HUES48 (cell line): ENCODE measurements around the gene RPH3AL.

Experiments
- H3K27ac ChIP-seq: one replicate; pipeline ENCODE4 v1.7.0; 2013; ENCODE audit warnings: low read depth, low read length, inconsistent platforms
- H3K27me3 ChIP-seq: 2 replicates; pipeline ENCODE4 v1.6.1; 2013; ENCODE audit warnings: mild to moderate bottlenecking, low read length; ENCODE audit not compliant: control insufficient read depth, insufficient read depth
- H3K36me3 ChIP-seq: 2 replicates; pipeline ENCODE4 v1.6.1; 2013; ENCODE audit warnings: low read length; ENCODE audit not compliant: control insufficient read depth, insufficient read depth
- H3K4me1 ChIP-seq: 2 replicates; pipeline ENCODE4 v1.6.1; 2013; ENCODE audit warnings: mild to moderate bottlenecking, low read length; ENCODE audit not compliant: control insufficient read depth, insufficient read depth
- H3K4me3 ChIP-seq: 2 replicates; pipeline ENCODE4 v1.5.1; 2013; ENCODE audit warnings: mild to moderate bottlenecking, low read depth, low read length
- H3K9ac ChIP-seq: 2 replicates; pipeline ENCODE4 v1.6.1; 2013; ENCODE audit warnings: mild to moderate bottlenecking, low read depth, low read length, moderate library complexity
- H3K9me3 ChIP-seq: 2 replicates; pipeline ENCODE4 v1.6.1; 2013; ENCODE audit warnings: low read length; ENCODE audit not compliant: control insufficient read depth, insufficient read depth

The RPH3AL gene

DNA sequence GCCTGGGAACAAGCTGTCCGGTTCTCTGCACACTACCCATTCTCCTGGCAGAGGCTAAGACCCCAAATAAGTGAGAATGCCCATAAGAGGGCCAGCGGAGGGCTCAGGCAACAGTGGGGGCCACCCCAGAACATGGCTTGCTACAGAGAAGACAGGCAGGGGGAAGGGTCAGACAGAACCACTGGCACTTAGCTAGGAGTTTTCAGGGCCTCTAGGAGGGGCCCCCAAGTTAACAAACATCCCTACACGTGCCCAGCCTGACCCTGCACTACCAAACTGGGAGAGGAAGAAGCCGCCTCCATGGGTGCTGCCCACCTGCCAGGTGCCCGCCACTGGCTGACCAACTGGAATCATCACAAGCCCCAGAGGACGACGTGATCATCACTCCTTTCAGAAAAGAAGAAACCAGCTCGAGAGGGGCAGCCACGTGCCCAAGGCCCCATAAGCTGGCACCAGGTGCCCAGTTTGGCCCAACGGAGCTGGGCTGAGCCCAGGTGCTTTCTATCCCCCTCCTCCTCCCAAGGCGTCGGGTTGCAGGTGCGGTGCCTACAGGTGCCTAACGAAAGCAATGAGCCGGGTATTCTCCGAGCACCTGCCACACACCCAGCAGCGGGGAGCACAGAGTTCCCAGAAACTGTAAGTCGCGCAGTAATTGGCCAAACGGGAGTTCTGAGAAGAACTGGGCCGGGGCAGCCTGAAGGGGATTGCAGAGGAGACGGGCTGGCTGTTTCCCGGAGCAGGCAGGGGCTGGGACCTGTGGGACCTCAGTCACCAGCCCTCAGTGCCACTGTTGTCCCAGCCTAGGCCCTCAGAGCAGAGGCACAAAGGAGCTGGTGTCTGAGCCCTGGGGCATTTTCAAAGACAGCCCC is 13.2 kb downstream of the RPH3AL start:
- no peaks in the 10 kb centered on the region for H3K9me3 ChIP-seq
- no peak overlapping the region for H3K27ac ChIP-seq
- H3K9ac ChIP-seq, result no peak overlapping the region
- H3K4me1 ChIP-seq, result peaks cover 9% of the 10 kb centered on the region; the same call in 1 of the 2 replicates
- H3K27me3 ChIP-seq, result no peaks in the 10 kb centered on the region
- no peaks in the 10 kb centered on the region for H3K36me3 ChIP-seq
- no peak overlapping the region for H3K4me3 ChIP-seq

DNA sequence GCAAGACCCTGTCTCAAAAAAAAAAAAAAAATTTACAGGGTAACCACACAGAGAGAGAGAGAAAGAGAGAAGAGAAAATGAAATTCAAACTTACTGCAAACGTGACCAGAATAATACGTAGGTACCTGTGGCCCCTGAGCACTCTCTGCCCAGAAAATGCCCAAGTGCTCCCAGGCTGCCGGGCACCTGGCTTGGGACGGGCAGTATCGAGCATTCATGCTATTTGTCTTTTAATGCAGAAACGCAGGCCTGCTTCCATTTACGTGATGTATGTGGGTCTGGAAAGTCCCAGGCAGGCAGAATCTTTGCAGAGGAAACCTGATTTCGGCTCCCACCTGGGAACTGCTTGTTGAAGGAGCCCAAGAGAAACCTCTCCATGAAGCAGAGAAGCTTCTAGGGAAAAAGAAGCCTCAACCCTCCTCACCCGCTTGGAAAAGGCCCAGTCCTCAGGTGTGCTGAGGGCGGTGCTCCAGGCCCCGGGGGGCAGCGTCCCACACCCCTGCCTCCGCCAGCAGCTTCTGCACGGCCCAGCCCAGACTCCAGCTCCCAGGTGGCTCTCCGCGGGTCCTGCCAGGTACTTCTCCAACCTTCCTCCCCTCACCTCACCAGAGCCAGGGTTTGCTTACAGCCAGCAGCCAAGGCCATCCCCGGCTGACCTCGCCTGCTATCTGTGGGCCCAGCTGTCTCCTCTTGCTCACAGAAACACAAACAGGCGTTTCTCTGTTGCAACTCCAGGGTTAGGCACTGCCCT is 14.0 kb downstream of the RPH3AL start:
- Histone ChIP-seq H3K9me3 (no peaks in the 10 kb centered on the region), H3K9ac (no peak overlapping the region), H3K36me3 (no peaks in the 10 kb centered on the region), H3K4me3 (no peak overlapping the region), H3K27me3 (no peaks in the 10 kb centered on the region), H3K27ac (no peak overlapping the region), H3K4me1 (peaks cover 15% of the 10 kb centered on the region)

DNA sequence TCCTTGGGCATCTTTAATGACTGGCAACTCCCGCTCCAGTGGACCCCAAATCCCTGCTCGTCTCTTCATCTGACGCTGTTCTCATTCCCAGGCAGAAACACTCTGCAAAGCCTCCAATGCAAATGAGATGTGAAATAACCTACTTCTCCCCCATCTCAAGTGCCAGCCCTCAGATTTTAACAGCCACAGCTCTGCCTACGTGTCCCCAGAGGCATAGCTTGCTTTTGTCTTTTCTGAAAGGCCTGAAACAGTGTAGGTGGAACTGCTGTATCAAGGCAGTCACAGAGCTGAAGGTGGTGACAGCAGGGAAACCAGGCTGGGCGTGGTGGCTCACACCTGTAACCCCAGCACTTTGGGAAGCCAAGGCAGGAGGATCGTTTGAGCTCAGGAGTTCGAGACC is 14.7 kb downstream of the RPH3AL start:
- Histone ChIP-seq H3K9ac (no peak overlapping the region), H3K27ac (no peak overlapping the region), H3K36me3 (no peaks in the 10 kb centered on the region), H3K27me3 (no peaks in the 10 kb centered on the region), H3K4me3 (no peak overlapping the region), H3K9me3 (no peaks in the 10 kb centered on the region), H3K4me1 (peaks cover 17% of the 10 kb centered on the region)

DNA sequence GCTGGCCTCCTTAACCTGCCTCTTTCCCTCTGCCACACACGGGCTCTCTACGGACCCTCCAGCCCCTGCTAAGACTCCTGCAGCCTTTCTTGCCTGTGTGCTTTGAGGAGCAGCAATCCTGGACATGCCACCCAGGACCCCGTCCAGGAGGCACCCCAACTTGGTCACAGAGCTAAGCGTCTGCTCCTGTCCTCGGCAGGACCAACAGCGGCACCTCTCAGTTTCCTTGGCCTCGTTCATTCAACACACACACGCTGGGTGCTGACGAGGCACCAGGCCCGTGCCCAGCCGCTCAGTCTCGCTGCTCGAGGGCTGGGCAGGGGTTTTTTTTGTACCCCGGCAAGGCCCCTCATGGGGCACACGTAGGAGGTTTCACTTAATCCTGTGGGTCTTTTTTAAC is 15.2 kb downstream of the RPH3AL start:
- Histone ChIP-seq H3K4me1 (peaks cover 17% of the 10 kb centered on the region), H3K36me3 (no peaks in the 10 kb centered on the region), H3K27me3 (no peaks in the 10 kb centered on the region), H3K9ac (no peak overlapping the region), H3K27ac (no peak overlapping the region), H3K9me3 (no peaks in the 10 kb centered on the region), H3K4me3 (no peak overlapping the region)

DNA sequence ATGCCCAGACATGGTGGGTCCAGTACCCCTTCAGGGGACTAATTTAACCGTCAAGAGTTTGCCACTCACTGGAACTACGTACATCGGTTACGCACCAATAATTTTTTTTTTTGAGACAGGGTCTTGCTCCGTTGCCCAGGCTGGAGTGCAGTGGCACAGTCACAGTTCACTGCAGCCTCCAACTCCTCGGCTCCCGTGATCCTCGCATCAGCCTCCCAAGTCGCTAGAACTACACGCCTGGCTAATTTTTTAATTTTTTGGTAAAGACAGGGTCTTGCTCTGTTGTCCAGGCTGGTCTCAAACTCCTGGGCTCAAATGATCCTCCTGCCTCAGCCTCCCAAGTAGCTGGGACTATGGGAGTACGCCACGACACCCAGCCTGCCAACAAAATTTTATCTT is 15.6 kb downstream of the RPH3AL start:
- H3K4me3 ChIP-seq, result no peak overlapping the region
- H3K27ac ChIP-seq, result no peak overlapping the region
- no peaks in the 10 kb centered on the region for H3K27me3 ChIP-seq

DNA sequence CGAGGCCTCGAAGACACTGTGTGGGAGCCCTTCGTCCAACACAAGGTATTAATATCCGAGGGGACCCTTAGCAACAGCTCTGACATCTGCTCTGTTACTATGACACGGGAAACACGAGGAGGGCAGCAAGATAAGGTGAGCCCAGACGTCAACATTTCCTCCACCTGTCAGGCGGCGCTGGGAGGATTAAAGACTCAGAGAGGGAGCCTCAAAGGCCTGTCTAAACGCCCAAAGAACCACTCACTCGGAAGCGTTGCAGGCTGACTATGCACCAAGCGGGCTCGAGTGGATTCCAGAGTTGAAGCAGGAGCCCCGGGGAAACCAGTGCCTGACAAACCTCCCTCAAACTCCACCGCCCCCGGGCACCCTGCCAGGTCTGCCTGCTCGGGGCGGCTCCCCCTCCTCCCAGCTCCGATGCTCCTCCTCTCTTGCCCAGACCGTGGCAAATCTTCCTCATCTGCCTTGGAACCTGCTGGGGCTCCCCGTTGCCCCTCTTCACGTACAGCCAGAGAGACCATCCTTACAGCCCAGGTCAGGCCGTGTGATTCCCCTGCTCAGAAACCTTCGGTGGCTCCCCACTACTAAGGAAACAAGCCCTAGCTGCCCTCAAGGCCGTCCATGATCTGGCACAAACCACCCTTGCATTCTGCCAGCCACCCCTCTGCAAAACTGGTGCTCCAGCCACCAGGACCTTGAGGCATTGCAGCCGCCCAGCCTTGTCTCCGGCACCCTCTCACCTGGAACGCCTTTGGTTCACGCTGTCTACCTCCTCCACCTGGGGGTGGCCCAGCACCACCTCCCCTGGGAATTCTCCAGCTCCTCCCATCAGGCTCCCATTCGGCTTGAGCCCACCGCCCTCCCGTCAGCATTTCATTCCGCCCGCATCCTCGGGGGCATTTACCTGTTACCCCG is 16.2 kb downstream of the RPH3AL start:
- Histone ChIP-seq H3K4me3 (no peak overlapping the region), H3K4me1 (peaks cover 17% of the 10 kb centered on the region), H3K27ac (no peak overlapping the region), H3K9ac (no peak overlapping the region), H3K36me3 (no peaks in the 10 kb centered on the region), H3K27me3 (no peaks in the 10 kb centered on the region), H3K9me3 (no peaks in the 10 kb centered on the region)

More for the DNA sequence above, 15.6 kb downstream of the RPH3AL start:
- Histone ChIP-seq H3K36me3 (no peaks in the 10 kb centered on the region), H3K9ac (no peak overlapping the region), H3K4me1 (peaks cover 17% of the 10 kb centered on the region), H3K9me3 (no peaks in the 10 kb centered on the region)

DNA sequence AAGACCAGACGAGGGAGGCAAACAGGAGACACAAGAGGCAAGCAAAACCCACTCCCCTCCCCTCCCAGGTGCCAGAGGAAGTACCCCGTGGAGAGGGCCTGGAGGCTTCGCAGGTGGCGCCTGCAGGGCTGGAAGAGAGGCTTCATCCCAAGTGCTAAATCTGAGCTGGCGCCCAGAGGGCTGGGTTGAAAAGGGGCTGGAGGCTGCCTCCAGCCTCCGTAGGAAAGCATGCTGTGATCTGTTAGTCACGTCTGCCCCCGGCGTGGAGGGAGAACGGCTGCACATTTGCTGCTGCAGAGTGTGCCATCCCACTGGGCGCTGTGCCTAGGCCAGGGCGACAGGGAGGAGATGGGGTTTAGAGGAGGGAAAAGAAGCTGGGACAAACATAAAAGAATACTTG is 16.9 kb downstream of the RPH3AL start:
- Histone ChIP-seq H3K27ac (no peak overlapping the region), H3K27me3 (no peaks in the 10 kb centered on the region), H3K9ac (no peak overlapping the region), H3K36me3 (no peaks in the 10 kb centered on the region), H3K4me3 (no peak overlapping the region), H3K4me1 (peaks cover 17% of the 10 kb centered on the region), H3K9me3 (no peaks in the 10 kb centered on the region)

DNA sequence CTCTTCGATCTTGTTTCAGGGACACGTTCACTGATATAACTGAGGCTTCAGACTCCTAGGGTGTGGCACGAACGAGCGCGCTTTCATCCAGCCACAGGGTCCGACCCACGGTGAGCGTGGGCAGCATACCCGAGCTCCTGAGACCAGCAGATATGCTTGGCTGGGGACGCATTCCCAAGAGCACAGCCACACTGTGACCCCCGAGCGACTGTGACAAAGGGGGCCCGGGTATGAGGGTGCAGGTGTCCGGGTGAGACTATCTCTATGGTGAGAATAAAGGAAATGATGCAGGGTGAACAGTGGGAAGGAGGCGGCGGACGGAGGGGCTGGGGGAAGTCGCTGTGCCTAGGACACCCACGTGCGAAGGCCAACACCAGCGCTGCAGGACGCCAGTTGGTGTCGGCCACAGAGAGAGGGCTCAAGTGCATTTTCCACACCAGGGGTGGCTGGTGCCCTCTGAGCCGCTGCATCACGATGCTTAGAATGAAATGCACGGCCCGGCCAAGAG is 17.6 kb downstream of the RPH3AL start:
- no peak overlapping the region for H3K4me3 ChIP-seq
- peaks cover 17% of the 10 kb centered on the region for H3K4me1 ChIP-seq
- H3K36me3 ChIP-seq, result no peaks in the 10 kb centered on the region
- H3K27me3 ChIP-seq, result no peaks in the 10 kb centered on the region
- H3K9me3 ChIP-seq, result no peaks in the 10 kb centered on the region
- no peak overlapping the region for H3K27ac ChIP-seq
- H3K9ac ChIP-seq, result no peak overlapping the region

DNA sequence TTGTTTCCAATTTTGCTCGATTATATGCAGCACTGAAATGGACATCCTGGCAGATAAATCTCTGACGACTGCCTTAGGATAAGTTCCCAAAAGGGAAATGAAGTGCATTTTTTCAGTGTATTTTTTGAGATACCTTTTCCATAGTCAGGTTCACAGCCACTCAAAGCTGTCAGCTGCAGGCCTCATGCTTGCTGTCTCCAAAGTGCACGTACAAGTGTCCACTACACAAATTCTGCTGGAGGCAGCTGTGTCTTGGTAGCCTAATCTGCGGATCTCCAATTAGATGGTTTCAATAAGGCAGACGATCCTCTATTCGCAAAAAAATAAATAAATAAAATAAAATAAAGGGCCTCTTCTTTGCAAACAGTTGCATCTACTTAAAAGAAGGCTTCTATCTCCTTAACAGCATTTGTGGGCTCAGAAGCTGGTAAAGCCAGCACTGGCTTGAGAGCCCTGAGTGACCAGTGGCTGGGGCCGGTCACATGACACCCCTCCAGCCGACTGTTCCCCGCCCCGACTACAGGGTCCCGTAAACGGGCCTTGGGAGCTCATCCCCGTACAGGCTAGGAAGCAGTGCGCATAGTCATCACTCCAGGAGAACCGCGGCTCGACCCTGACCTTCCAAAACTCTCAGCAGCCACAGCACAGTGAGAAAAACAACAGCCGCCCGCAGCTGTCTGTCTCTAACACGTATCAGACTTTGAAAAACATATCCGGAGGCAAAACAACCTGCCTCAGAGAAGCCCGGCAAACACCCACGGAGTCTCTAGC is 18.8 kb downstream of the RPH3AL start:
- Histone ChIP-seq H3K4me3 (no peak overlapping the region), H3K4me1 (peaks cover 17% of the 10 kb centered on the region), H3K9ac (no peak overlapping the region), H3K27ac (no peak overlapping the region), H3K27me3 (no peaks in the 10 kb centered on the region), H3K36me3 (no peaks in the 10 kb centered on the region), H3K9me3 (no peaks in the 10 kb centered on the region)
